ENCODE data around the gene TMEM52. TPM values are rescaled to one million over a fixed set of nuclear protein-coding genes. Genes with fewer than 3 reads are reported as not detected.

The TMEM52 gene
- total RNA-seq, 1 experiment from 2014 or later, result 9.6 TPM

GRCh38 chr1:1921459-1921862 is 2.4 kb upstream of the TMEM52 start:
- Mint-ChIP-seq H3K27me3 (ENCODE audit: low read depth) (peaks cover 4% of the 10 kb centered on the region), H3K4me3 (no peak overlapping the region), H3K36me3 (ENCODE audit: insufficient read depth in 1 of 3, low read depth in 3 of 3) (no peaks in the 10 kb centered on the region; a peak in 1 of 7 replicates), H3K9me3 (peaks cover 5% of the 10 kb centered on the region in 2 experiments; a peak in 2 of 5 replicates), H3K27ac (no peak overlapping the region), H3K4me1 (peaks cover 0 to 12% of the 10 kb centered on the region in 2 experiments; a peak in 2 of 4 replicates)
- Histone ChIP-seq H2BK15ac (ENCODE audit: low read depth, low read length) (no peak overlapping the region), H2AK5ac (ENCODE audit: insufficient read length, low read length) (no peak overlapping the region), H3T11ph (ENCODE audit: low read length) (no peak overlapping the region), H3K79me1 (ENCODE audit: insufficient read depth, low read depth, low read length, poor library complexity, severe bottlenecking) (no peaks in the 10 kb centered on the region), H3K23me2 (ENCODE audit: insufficient read length, low read depth, low read length, poor library complexity, severe bottlenecking) (no peaks in the 10 kb centered on the region), H3K27ac (ENCODE audit: insufficient read length, low read depth, low read length) (no peak overlapping the region), H3K79me2 (ENCODE audit: insufficient read depth, low read length) (no peaks in the 10 kb centered on the region), H4K20me1 (ENCODE audit: control insufficient read depth, insufficient read depth, insufficient read length) (no peaks in the 10 kb centered on the region), H3K4me2 (ENCODE audit: insufficient read depth, insufficient read length, low read length) (no peak overlapping the region), H3K23ac (ENCODE audit: insufficient read length, low read depth, low read length) (no peak overlapping the region), H2BK20ac (ENCODE audit: low read depth, low read length, poor library complexity, severe bottlenecking) (no peak overlapping the region), H3K56ac (ENCODE audit: insufficient read length, low read depth, low read length) (no peak overlapping the region), H3K4me1 (ENCODE audit: insufficient read depth, low read length) (no peaks in the 10 kb centered on the region), H3K9ac (ENCODE audit: extremely low read depth, insufficient read length, low read length) (no peak overlapping the region), H2BK5ac (ENCODE audit: insufficient read length, low read length) (no peak overlapping the region), H2AFZ (ENCODE audit: low read length) (no peak overlapping the region), H4K8ac (replicated peaks; ENCODE audit: insufficient read length, low read depth, low read length) (no peak overlapping the region), H2BK120ac (ENCODE audit: low read depth, low read length, poor library complexity, severe bottlenecking) (no peak overlapping the region), H4K5ac (ENCODE audit: insufficient read length, low read depth, low read length) (no peak overlapping the region), H3K14ac (ENCODE audit: insufficient read depth, low read length) (no peak overlapping the region), H3K9me3 (ENCODE audit: control insufficient read depth, low read depth, low read length) (no peaks in the 10 kb centered on the region), H3K4ac (ENCODE audit: low read depth, low read length) (no peak overlapping the region), H2BK12ac (ENCODE audit: insufficient read length, low read depth, low read length) (no peak overlapping the region), H3K27me3 (ENCODE audit: insufficient read depth, low read length) (no peaks in the 10 kb centered on the region), H3K18ac (ENCODE audit: insufficient read length, low read depth, low read length) (no peak overlapping the region), H4K91ac (ENCODE audit: insufficient read length, low read depth, low read length) (no peak overlapping the region)
- DNase-seq, result peak; percentile 24
- WGBS (ENCODE audit: extremely low coverage, insufficient read length, low lambda C conversion rate), result no CpG with 5 or more reads among the region's 6 CpGs
- TF ChIP-seq CTCF (conservative IDR thresholded peaks at IDR 0.05), result no peak

Data from H9 (cell line).